Mesendoderm (in vitro differentiated cells): Measurements from ENCODE around the gene POLR3C. TPM values are rescaled to one million over a fixed set of nuclear protein-coding genes. Genes with fewer than 3 reads are reported as not detected.
A peak's percentile ranks its signal among the peaks of the same experiment; 100 is the strongest.

Experiments
- DNase-seq: peaks from one replicate; pipeline ENCODE4 v3.0.0; 2013
- H2AK5ac ChIP-seq: 2 replicates; pipeline ENCODE4 v1.6.1; 2013; ENCODE audit warnings: low read length, inconsistent platforms
- H2BK120ac ChIP-seq: 2 replicates; pipeline ENCODE4 v1.6.1; 2013; ENCODE audit warnings: low read depth, mild to moderate bottlenecking, low read length, moderate library complexity, mixed read lengths
- H2BK15ac ChIP-seq: replicated peaks from 2 replicates; pipeline ENCODE4 v1.6.1; 2013; ENCODE audit warnings: low read depth, mild to moderate bottlenecking, moderate library complexity
- H2BK5ac ChIP-seq: 2 replicates; pipeline ENCODE4 v1.6.1; 2013; ENCODE audit warnings: low read length, inconsistent platforms
- H3K18ac ChIP-seq: 2 replicates; pipeline ENCODE4 v1.6.1; 2013; ENCODE audit warnings: mild to moderate bottlenecking, low read length, mixed read lengths
- H3K23ac ChIP-seq: one replicate; pipeline ENCODE4 v1.6.1; 2013; ENCODE audit warnings: low read length
- H3K27ac ChIP-seq: 2 replicates; pipeline ENCODE4 v1.5.1; 2013; ENCODE audit warnings: low read depth, mild to moderate bottlenecking, inconsistent platforms, low read length, moderate library complexity
- H3K27me3 ChIP-seq: 2 replicates; pipeline ENCODE4 v1.6.1; 2013; ENCODE audit warnings: low read length, control low read depth, mild to moderate bottlenecking, inconsistent platforms; ENCODE audit not compliant: insufficient read depth, poor library complexity
- H3K36me3 ChIP-seq: 2 replicates; pipeline ENCODE4 v1.6.1; 2013; ENCODE audit warnings: low read length, inconsistent platforms; ENCODE audit not compliant: control insufficient read depth, insufficient read depth
- H3K4ac ChIP-seq: one replicate; pipeline ENCODE4 v1.6.1; 2013; ENCODE audit warnings: low read depth, mild to moderate bottlenecking, low read length, moderate library complexity
- H3K4me1 ChIP-seq: 2 replicates; pipeline ENCODE4 v1.6.1; 2013; ENCODE audit warnings: low read depth, low read length, inconsistent platforms; ENCODE audit not compliant: control insufficient read depth
- H3K4me2 ChIP-seq: 2 replicates; pipeline ENCODE4 v1.6.1; 2013; ENCODE audit warnings: low read length
- H3K4me3 ChIP-seq: 2 replicates; pipeline ENCODE4 v1.5.1; 2013; ENCODE audit warnings: mild to moderate bottlenecking, low read length
- H3K56ac ChIP-seq: one replicate; pipeline ENCODE4 v1.6.1; 2013; ENCODE audit warnings: low read length
- H3K79me1 ChIP-seq: 2 replicates; pipeline ENCODE4 v1.6.1; 2013; ENCODE audit warnings: low read length, inconsistent platforms
- H3K79me2 ChIP-seq: 2 replicates; pipeline ENCODE4 v1.6.1; 2013; ENCODE audit warnings: mild to moderate bottlenecking, low read length; ENCODE audit not compliant: control insufficient read depth, insufficient read depth
- H3K9ac ChIP-seq: 2 replicates; pipeline ENCODE4 v1.6.1; 2013; ENCODE audit warnings: low read length, inconsistent platforms
- H4K5ac ChIP-seq: one replicate; pipeline ENCODE4 v1.6.1; 2013; ENCODE audit warnings: low read length
- H4K8ac ChIP-seq: one replicate; pipeline ENCODE4 v1.6.1; 2013; ENCODE audit warnings: low read depth, mild to moderate bottlenecking, control low read depth, low read length, moderate library complexity
- WGBS: extraction: QIAGEN DNeasy Blood & Tissue Kit; methylation state at CpG from one replicate; pipeline ENCODE4 v1.1.7; 2013; ENCODE audit warnings: low lambda C conversion rate, missing lambda C conversion rate; ENCODE audit not compliant: insufficient coverage; ENCODE audit errors: extremely low coverage; 5-methylcytosine and 5-hydroxymethylcytosine counted together
- small RNA-seq: library from polyadenylated mRNA; stranded (forward); fragments of <200 nt; extraction: miRNeasy Mini kit (QIAGEN cat#:217004); gene quantifications from one replicate; pipeline ENCODE3, GENCODE V24; 2013; ENCODE audit not compliant: insufficient read depth

The POLR3C gene

GRCh38 chr1:145891143-145891542 is 67.1 kb downstream of the POLR3C start:
- WGBS, result no CpG with 5 or more reads among the region's 1 CpG
- H3K4ac ChIP-seq, result no peak overlapping the region
- H2BK5ac ChIP-seq, result no peak overlapping the region
- no peak overlapping the region for H3K18ac ChIP-seq
- H3K79me1 ChIP-seq, result no peaks in the 10 kb centered on the region
- no peak overlapping the region for H3K4me3 ChIP-seq
- H3K4me1 ChIP-seq, result peaks cover 4% of the 10 kb centered on the region
- H3K36me3 ChIP-seq, result no peaks in the 10 kb centered on the region
- no peak overlapping the region for H2BK120ac ChIP-seq
- H4K5ac ChIP-seq, result no peak overlapping the region
- H3K23ac ChIP-seq, result no peak overlapping the region
- no peak for DNase-seq
- H3K9ac ChIP-seq, result no peak overlapping the region
- H3K27me3 ChIP-seq, result no peaks in the 10 kb centered on the region
- H2AK5ac ChIP-seq, result no peak overlapping the region
- H2BK15ac ChIP-seq, result no peak overlapping the region
- no peak overlapping the region for H3K4me2 ChIP-seq
- H3K56ac ChIP-seq, result no peak overlapping the region
- no peak overlapping the region for H4K8ac ChIP-seq
- no peaks in the 10 kb centered on the region for H3K79me2 ChIP-seq
- H3K27ac ChIP-seq, result no peak overlapping the region

GRCh38 chr1:145891587-145892485 is 67.8 kb downstream of the POLR3C start:
- Histone ChIP-seq H3K27ac (peak overlapping the region; percentile 45), H3K4me3 (no peak overlapping the region)

GRCh38 chr1:145892486-145893087 is 68.6 kb downstream of the POLR3C start:
- H3K79me1 ChIP-seq, result no peaks in the 10 kb centered on the region
- no peak overlapping the region for H4K8ac ChIP-seq
- peak overlapping the region; percentile 41 for H4K5ac ChIP-seq
- H3K23ac ChIP-seq, result no peak overlapping the region
- H3K4ac ChIP-seq, result no peak overlapping the region
- H3K79me2 ChIP-seq, result no peaks in the 10 kb centered on the region
- H3K27me3 ChIP-seq, result no peaks in the 10 kb centered on the region
- H2AK5ac ChIP-seq, result no peak overlapping the region
- no peaks in the 10 kb centered on the region for H3K36me3 ChIP-seq
- H3K27ac ChIP-seq, result no peak overlapping the region
- WGBS, result no CpG with 5 or more reads among the region's 3 CpGs
- peak overlapping the region; percentile 43 for H3K9ac ChIP-seq
- H3K4me1 ChIP-seq, result peaks cover 4% of the 10 kb centered on the region
- DNase-seq, result no peak
- H2BK15ac ChIP-seq, result no peak overlapping the region
- H2BK120ac ChIP-seq, result no peak overlapping the region
- H3K4me3 ChIP-seq, result no peak overlapping the region
- peak overlapping the region; percentile 54 for H3K18ac ChIP-seq
- H3K56ac ChIP-seq, result peak overlapping the region; percentile 70
- H3K4me2 ChIP-seq, result peak overlapping the region; percentile 18
- no peak overlapping the region for H2BK5ac ChIP-seq

More at GRCh38 chr1:145891587-145892485, 67.8 kb downstream of the POLR3C start:
- H3K79me1 ChIP-seq, result no peaks in the 10 kb centered on the region
- no peak overlapping the region for H2BK15ac ChIP-seq
- H3K27me3 ChIP-seq, result no peaks in the 10 kb centered on the region
- DNase-seq, result peak; percentile 99
- no peak overlapping the region for H3K4ac ChIP-seq
- peak overlapping the region; percentile 84 for H3K56ac ChIP-seq
- H4K8ac ChIP-seq, result no peak overlapping the region
- H3K4me1 ChIP-seq, result peaks cover 4% of the 10 kb centered on the region
- H3K23ac ChIP-seq, result no peak overlapping the region
- H3K9ac ChIP-seq, result peak overlapping the region; percentile 44
- no peaks in the 10 kb centered on the region for H3K36me3 ChIP-seq
- H3K18ac ChIP-seq, result peak overlapping the region; percentile 54
- WGBS, result no CpG with 5 or more reads among the region's 6 CpGs
- H2AK5ac ChIP-seq, result no peak overlapping the region
- no peak overlapping the region for H2BK5ac ChIP-seq
- H4K5ac ChIP-seq, result no peak overlapping the region
- no peak overlapping the region for H2BK120ac ChIP-seq
- H3K4me2 ChIP-seq, result peak overlapping the region; percentile 18
- no peaks in the 10 kb centered on the region for H3K79me2 ChIP-seq

GRCh38 chr1:145893306-145894055 is 69.5 kb downstream of the POLR3C start:
- H3K27ac ChIP-seq, result no peak overlapping the region
- peaks cover 4% of the 10 kb centered on the region for H3K4me1 ChIP-seq
- H3K4me3 ChIP-seq, result no peak overlapping the region
- no peak overlapping the region for H3K56ac ChIP-seq
- no peak overlapping the region for H3K18ac ChIP-seq
- H2BK120ac ChIP-seq, result no peak overlapping the region
- H3K9ac ChIP-seq, result no peak overlapping the region
- H3K36me3 ChIP-seq, result no peaks in the 10 kb centered on the region
- no peaks in the 10 kb centered on the region for H3K79me1 ChIP-seq
- no peak overlapping the region for H3K4ac ChIP-seq
- DNase-seq, result no peak
- H3K23ac ChIP-seq, result no peak overlapping the region
- no peak overlapping the region for H3K4me2 ChIP-seq
- H4K8ac ChIP-seq, result no peak overlapping the region
- no peak overlapping the region for H2BK5ac ChIP-seq
- H3K27me3 ChIP-seq, result no peaks in the 10 kb centered on the region
- no peak overlapping the region for H2AK5ac ChIP-seq
- WGBS, result no CpG with 5 or more reads among the region's 7 CpGs
- H3K79me2 ChIP-seq, result no peaks in the 10 kb centered on the region
- no peak overlapping the region for H4K5ac ChIP-seq
- H2BK15ac ChIP-seq, result no peak overlapping the region

Small RNAs within 50 kb of the gene (small RNA-seq; reads per million reads assigned to genes)
- gene MIR6736, result not detected
